Stimulated activated naive CD8-positive, alpha-beta T cell treated with anti-CD3 and anti-CD28 coated beads, Interleukin-15, Interleukin-2, amounts not matched to agents 100 U/mL and 50 U/mL, for 24 hours (primary cell): Measurements from ENCODE around the gene MRPS18B.

Experiments
- ATAC-seq: fragments of 150-1000 bp; cut with Tn5 transposase; one replicate; pipeline ENCODE4 v1.10.0; 2021
- DNase-seq: peaks from one replicate; pipeline ENCODE4 v3.0.0; 2021

Gene MRPS18B

GRCh38 chr6:30617565-30618269, at the start of gene MRPS18B:
Gene MRPS18B (plus strand): TSS chr6:30617840. CDS start chr6:30617866, 26 bp downstream.
- ATAC-seq: peak; percentile 87
- peak; percentile 96 for DNase-seq

DNA sequence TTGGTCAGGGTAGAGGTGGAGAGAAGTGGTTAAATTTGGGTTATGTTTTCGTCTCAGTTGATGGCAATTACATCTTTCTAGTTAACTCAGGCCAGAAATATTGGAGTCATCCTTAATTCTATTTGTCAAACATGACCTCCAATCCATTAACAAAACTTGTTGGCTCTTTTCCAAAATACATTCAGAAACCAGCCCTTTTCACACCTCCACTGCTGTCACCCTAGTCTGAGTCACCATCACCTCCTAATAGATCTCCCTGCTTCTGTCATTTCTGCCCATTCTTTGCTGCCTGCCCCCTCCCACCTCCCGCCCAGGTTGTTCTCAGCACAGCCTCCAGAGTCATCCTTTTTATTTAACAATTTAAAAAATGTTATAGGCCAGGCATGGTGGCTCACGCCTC, 49.4 kb upstream of the MRPS18B start:
- DNase-seq: peak; percentile 44
- ATAC-seq: peak; percentile 59

DNA sequence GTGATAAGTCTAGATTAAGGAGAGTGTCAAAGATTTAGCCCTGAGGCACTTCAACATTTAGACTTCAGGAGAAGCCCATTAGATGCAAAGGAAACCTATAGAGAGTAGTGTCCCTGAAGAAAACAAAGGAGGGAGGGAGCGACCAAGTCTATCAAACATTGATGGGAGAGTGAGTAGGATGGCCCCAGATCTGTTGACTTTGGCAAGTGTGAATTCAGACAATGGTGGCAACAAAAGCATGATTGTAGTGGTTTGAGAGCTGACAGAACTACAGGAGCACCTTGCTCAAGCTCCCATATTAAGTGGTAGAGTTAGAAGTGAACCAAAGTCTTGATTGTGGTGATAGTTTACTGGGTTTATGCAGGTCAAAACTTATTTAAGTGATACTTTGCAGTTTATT, 47.4 kb upstream of the MRPS18B start:
- DNase-seq: no peak
- ATAC-seq: no peak

GRCh38 chr6:30570740-30571074, 46.9 kb upstream of the MRPS18B start:
- no peak for DNase-seq
- no peak for ATAC-seq

GRCh38 chr6:30571075-30571761, 46.4 kb upstream of the MRPS18B start, which contains the start of gene ABCF1:
Gene ABCF1 (plus strand): TSS chr6:30571442. CDS start chr6:30571488, 46 bp downstream.
- DNase-seq (peak; percentile 100), ATAC-seq (peak; percentile 93)

- ATAC-seq (no peak), DNase-seq (no peak)
Measured at GRCh38 chr6:30571762-30572082, 45.9 kb upstream of the MRPS18B start.

- ATAC-seq (no peak), DNase-seq (no peak)
Measured at GRCh38 chr6:30572148-30572547, 45.5 kb upstream of the MRPS18B start.

DNA sequence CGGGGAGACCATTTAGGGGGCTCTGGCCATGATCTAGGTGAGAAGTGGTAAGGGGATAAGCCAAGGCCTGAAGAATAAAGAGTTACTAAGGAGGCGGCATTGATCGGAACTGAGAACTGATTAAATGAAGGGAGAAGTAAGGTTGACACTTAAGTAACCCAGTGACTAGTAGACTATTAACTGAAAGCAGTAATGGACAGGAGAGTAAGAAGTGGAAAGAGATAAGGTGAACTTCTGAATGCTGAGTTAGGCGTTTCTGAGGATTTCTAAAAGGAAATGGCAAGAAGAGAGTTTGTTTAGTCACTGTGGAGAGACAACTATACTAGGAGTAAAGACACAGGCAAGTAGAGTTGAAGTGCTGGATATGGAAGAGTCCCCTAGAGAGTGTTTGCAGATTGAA, 44.5 kb upstream of the MRPS18B start:
- DNase-seq: no peak
- no peak for ATAC-seq

- ATAC-seq (peak; percentile 53), DNase-seq (no peak)
Measured at GRCh38 chr6:30578051-30578450, 39.6 kb upstream of the MRPS18B start.

DNA sequence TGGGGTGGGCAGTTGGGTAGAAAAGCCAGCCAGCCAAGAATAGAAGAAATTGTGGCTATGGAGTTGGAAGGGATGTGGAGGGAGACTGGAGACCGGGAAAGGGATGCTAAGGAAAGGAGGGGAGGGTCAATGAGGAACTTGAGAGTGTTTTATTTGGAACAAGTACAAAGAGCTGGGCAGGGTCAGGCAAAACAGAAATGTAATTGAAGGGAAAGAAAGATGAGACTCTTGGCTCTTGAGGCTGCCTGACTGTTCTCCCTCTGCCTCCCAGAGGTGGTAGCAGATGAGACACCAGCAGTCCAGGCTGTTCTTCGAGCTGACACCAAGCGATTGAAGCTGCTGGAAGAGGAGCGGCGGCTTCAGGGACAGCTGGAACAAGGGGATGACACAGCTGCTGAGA, 33.7 kb upstream of the MRPS18B start:
- ATAC-seq (no peak), DNase-seq (no peak)

DNA sequence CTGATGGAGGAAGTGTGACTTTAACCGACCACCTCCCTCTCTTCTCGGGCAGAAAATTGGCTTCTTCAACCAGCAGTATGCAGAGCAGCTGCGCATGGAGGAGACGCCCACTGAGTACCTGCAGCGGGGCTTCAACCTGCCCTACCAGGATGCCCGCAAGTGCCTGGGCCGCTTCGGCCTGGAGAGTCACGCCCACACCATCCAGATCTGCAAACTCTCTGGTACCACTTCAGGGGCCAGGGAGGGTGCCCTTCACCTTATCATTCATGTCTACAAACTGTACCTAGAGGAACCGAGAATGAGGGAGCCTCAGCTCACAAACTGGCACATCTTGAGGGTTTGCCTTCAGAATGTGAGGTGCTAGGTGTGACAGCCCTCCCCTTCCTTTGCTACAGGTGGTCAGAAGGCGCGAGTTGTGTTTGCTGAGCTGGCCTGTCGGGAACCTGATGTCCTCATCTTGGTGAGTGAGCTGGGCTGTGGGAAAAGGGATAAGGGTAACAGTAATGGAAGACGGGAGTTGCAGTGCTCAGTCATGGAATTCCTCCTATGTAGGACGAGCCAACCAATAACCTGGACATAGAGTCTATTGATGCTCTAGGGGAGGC, 27.8 kb upstream of the MRPS18B start:
- ATAC-seq: no peak
- no peak for DNase-seq

GRCh38 chr6:30590509-30590908, 27.1 kb upstream of the MRPS18B start:
- ATAC-seq: no peak
- DNase-seq: no peak

- no peak for DNase-seq
- ATAC-seq: no peak
Measured at GRCh38 chr6:30591008-30591407, 26.6 kb upstream of the MRPS18B start.

DNA sequence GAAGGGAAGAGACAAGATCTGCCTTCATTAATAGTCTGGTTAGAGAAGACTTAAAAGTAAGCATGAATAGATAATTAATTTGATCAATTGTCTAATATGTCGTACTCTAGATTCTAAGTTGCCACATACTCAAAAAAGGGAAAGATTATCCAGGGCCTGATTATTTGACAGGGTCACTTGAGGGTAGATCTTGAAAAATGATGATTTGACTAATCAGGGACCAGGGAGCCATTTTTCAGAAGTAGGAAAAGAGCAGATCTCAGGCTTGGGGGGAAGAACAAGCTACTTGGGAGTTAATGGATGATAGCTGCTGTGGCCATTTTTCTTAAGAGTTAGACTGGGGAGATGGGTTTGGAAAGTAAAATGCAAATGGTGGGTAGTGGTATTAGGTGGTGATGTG, 25.4 kb upstream of the MRPS18B start:
- ATAC-seq (no peak), DNase-seq (no peak)

GRCh38 chr6:30597315-30598144, 20.1 kb upstream of the MRPS18B start:
- DNase-seq (peak; percentile 87), ATAC-seq (peak; percentile 82)

GRCh38 chr6:30598912-30599624, 18.6 kb upstream of the MRPS18B start:
- DNase-seq: no peak
- ATAC-seq: no peak

DNA sequence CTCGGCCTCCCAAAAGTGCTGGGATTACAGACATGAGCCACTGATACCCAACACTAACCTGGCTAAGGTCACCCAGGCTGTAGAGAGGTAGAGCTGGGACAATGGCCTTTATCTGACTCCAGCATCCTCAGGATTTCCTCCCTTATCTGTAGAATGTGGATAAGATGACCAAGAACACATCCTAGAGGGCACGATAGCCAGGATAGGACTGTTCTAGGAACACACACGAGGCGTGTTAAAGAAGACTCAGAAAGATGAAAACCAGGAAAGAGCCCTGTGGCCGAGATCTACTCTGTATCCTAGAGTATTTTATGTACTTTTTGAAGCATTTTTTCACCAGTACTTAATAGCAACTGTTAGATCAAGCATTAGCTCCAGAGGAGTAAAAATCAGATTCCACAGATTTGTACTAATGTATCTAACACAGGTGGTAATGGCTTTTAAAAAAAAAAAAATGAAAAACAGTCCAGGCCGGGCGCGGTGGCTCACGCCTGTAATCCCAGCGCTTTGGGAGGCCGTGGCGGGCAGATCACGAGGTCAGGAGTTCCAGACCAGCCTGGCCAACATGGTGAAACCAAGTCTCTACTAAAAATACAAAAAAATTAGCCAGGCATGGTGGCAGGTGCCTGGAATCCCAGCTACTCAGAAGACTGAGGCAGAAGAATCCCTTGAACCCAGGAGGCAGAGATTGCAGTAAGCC, 17.9 kb upstream of the MRPS18B start:
- no peak for DNase-seq
- ATAC-seq: no peak

- DNase-seq (no peak), ATAC-seq (no peak)
Measured at GRCh38 chr6:30600451-30600961, 17.1 kb upstream of the MRPS18B start.

DNA sequence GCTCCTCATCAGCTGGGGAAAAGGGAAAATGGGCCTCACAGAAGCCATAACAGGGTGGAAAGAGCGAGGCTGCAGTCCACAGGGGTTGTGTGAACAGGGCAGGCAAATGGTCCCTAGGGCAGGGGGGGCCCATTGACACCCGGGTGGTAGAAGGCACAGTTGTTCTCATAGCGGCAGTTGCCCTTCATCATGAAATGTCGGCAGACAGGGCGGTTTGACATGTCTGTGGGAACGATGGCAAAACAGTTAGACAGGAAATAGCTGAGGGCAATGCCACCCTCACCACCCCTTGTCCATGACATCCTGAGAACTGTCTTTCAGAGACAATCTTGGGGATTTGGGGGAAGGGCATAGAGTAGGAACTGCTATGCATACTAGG, 16.2 kb upstream of the MRPS18B start:
- ATAC-seq: no peak
- no peak for DNase-seq

DNA sequence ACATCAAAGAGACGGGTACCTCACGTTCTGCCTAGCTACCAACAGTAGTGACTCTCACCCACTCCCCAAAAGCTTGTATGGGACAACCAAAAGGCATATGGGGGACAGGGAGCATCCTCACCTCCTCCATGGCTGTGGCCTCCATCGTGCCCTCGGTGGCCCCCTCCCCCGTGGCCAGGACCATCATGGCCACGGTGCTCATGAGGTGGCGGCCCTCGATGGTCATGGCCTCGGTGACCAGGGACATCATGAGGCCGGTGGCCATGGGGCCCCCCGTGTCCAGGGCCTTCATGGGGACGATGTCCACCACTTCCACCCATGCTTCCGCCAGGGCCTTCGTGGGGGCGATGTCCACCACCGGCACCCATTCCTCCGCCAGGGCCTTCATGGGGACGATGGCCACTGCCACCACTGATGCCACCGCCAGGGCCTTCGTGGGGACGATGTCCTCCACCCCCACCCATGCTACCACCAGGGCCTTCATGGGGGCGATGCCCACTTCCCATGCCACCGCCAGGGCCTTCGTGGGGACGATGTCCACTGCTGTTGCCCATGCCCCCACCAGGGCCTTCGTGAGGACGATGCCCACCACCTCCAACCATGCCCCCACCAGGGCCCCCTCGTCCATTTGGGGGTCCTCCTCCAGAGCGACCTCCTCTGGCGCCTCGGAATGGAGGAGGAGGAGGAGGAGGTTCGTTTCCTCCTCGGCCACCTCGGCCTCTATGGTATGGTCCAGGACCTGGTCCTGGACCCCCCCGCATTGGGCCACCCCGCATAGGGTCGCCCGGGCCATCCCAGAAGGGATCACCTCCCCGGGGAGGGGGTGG, 15.6 kb upstream of the MRPS18B start:
- ATAC-seq (no peak), DNase-seq (no peak)
